Tibial nerve (tissue), 4 donors: ENCODE measurements around the gene PMIS2. TPM values are rescaled to one million over a fixed set of nuclear protein-coding genes. Genes with fewer than 3 reads are reported as not detected.

Source experiments
- DNase-seq, 2 donors: peaks; one replicate each; pipeline ENCODE4 v3.0.0-alpha.2; 2019; ENCODE audit warnings: low spot score in 2 of 2
- H3K27ac ChIP-seq, 4 donors: fragments of 200-600 bp; sonication (generic) in 3 of 4; one replicate each; pipeline ENCODE4 v1.5.1; 2017 to 2019; ENCODE audit warnings: mild to moderate bottlenecking in 1 of 4
- H3K27me3 ChIP-seq, 2 donors: fragments of 200-600 bp; sonication (generic) in 1 of 2; one replicate each; pipeline versions ENCODE4 v1.5.1 to v1.6.0; 2017 to 2019
- H3K36me3 ChIP-seq, 3 donors: fragments of 200-600 bp; sonication (generic); one replicate each; pipeline ENCODE4 v1.5.1; 2018 to 2019
- H3K4me1 ChIP-seq, 4 donors: fragments of 200-600 bp; sonication (generic) in 3 of 4; one replicate each; pipeline ENCODE4 v1.5.1; 2017 to 2019
- H3K4me3 ChIP-seq, 4 donors: fragments of 200-600 bp; sonication (generic) in 3 of 4; one replicate each; pipeline ENCODE4 v1.5.1; 2017 to 2019; ENCODE audit warnings: mild to moderate bottlenecking in 1 of 4, moderate library complexity in 1 of 4
- H3K9me3 ChIP-seq, 4 donors: fragments of 200-600 bp; sonication (generic) in 3 of 4; one replicate each; pipeline ENCODE4 v1.5.1; 2017 to 2019
- EP300 ChIP-seq, 2 donors: sonication (generic); formaldehyde crosslinking; IDR thresholded peaks; one replicate each; pipeline ENCODE4 v1.6.1; 2017; ENCODE audit warnings: antibody characterized with exemption in 2 of 2, mild to moderate bottlenecking in 1 of 2
- POLR2A ChIP-seq, 2 donors: fragments of 450-650 bp; IDR thresholded peaks; one replicate each; pipeline ENCODE4 v1.6.1; 2017; ENCODE audit warnings: antibody characterized with exemption in 2 of 2, mild to moderate bottlenecking in 2 of 2, moderate library complexity in 2 of 2
- WGBS, 2 donors: methylation state at CpG; one replicate each; pipeline ENCODE4 v1.1.5; 2018; 5-methylcytosine and 5-hydroxymethylcytosine counted together
- total RNA-seq, 4 donors: library from RNA; depleted of rRNA; stranded (reverse); fragments of >200 nt; gene quantifications; one replicate each; pipeline ENCODE4 v1.1.0, GENCODE V29; 2016
- TF ChIP-seq, protein P1 (sequence below), 5 experiments: fragments of 200-600 bp in 3 of 5; fragments of 450-650 bp in 2 of 5; sonication (generic) in 3 of 5; IDR thresholded peaks; one replicate each; pipeline ENCODE4 v1.5.1; 2016 to 2019; ENCODE audit warnings: antibody characterized with exemption in 5 of 5, mild to moderate bottlenecking in 3 of 5, moderate library complexity in 2 of 5

Gene PMIS2
- total RNA-seq, 4 donors from 2014 or later, result not detected

DNA sequence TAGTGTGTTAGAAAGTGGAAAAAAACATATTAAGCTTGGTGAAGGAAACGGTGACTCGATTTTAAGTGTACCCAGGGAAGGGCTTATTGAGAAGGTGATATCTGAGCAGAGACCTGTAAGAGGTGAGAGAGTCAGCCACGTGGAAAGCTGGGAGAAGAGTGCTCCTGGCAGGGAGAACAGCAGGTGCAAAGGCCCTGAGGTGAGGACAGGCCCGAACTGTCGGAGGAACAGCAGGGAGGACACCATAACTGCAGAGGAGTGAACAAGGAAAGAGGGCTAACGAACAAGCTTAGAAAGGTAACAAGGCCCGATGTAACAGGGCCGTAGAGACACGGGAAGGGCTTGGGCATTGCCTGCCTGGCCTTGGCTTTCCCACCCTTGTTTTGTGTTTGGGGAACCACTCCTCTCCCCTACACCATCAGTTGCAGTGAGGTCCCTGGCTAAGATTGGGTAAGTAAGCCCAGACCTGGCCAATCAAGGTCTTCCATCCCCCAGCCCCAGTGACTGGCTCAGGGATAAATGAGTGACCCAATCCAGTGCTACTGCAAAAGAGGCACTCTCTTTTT is 29.9 kb upstream of the PMIS2 start:
- TF ChIP-seq POLR2A (IDR thresholded peaks at IDR 0.05) (no peak), EP300 (IDR thresholded peaks at IDR 0.05) (no peak)
- TF ChIP-seq, protein P1, sequence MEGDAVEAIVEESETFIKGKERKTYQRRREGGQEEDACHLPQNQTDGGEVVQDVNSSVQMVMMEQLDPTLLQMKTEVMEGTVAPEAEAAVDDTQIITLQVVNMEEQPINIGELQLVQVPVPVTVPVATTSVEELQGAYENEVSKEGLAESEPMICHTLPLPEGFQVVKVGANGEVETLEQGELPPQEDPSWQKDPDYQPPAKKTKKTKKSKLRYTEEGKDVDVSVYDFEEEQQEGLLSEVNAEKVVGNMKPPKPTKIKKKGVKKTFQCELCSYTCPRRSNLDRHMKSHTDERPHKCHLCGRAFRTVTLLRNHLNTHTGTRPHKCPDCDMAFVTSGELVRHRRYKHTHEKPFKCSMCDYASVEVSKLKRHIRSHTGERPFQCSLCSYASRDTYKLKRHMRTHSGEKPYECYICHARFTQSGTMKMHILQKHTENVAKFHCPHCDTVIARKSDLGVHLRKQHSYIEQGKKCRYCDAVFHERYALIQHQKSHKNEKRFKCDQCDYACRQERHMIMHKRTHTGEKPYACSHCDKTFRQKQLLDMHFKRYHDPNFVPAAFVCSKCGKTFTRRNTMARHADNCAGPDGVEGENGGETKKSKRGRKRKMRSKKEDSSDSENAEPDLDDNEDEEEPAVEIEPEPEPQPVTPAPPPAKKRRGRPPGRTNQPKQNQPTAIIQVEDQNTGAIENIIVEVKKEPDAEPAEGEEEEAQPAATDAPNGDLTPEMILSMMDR (IDR thresholded peaks at IDR 0.05), result no peak
- no peak for DNase-seq
- WGBS, 2 donors, result 85 to 89% methylated on average over 9 of the region's 9 CpGs
- Histone ChIP-seq H3K27ac (no peak overlapping the region), H3K36me3 (peaks cover 0 to 6% (median 0%) of the 10 kb centered on the region in 3 donors), H3K4me3 (no peak overlapping the region), H3K9me3 (no peaks in the 10 kb centered on the region), H3K4me1 (peaks cover 0 to 15% (median 2%) of the 10 kb centered on the region in 4 donors), H3K27me3 (peaks cover 0 to 40% of the 10 kb centered on the region in 2 donors)

DNA sequence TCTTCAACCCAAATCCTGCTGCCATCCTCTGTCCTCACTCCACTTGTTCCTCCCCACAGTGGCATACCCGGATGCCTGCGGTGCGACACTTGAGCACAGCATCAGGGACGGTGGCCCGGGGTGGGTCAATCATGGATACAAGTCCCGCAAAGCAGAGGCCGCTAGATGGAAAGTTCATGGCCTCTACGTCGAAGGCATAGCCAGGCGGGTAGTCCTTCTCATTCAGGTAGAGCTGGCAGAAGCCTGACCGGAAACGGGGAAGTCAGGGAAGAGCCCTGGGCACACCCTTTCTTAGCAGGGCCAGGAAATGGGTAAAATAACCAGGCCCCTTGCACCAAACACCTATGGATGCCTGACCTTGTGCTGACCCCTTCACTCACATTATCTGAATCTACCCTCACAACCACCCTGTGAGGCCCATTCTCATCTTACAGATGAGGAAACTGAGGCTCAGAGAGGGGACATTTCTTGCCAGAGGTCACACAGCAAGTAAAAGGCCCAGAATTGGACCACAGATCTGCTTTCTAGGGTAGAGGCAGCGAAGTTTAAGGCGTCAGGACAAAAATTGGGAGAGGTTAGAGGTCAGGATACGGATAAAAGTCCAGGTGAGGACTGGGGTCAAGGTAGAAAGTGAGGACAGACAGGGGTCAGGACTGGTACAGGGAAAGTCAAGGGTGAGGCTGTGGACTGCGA is 29.0 kb upstream of the PMIS2 start:
- WGBS, 2 donors, result 85 to 87% methylated on average over 16 of the region's 16 CpGs
- Histone ChIP-seq H3K4me3 (no peak overlapping the region), H3K27me3 (peaks cover 0 to 49% of the 10 kb centered on the region in 2 donors), H3K4me1 (peaks cover 0 to 15% (median 2%) of the 10 kb centered on the region in 4 donors), H3K9me3 (no peaks in the 10 kb centered on the region), H3K27ac (no peak overlapping the region), H3K36me3 (no peaks in the 10 kb centered on the region)
- no peak for DNase-seq
- TF ChIP-seq, protein P1 (IDR thresholded peaks at IDR 0.05), result no peak
- TF ChIP-seq POLR2A (IDR thresholded peaks at IDR 0.05) (no peak), EP300 (IDR thresholded peaks at IDR 0.05) (no peak)

DNA sequence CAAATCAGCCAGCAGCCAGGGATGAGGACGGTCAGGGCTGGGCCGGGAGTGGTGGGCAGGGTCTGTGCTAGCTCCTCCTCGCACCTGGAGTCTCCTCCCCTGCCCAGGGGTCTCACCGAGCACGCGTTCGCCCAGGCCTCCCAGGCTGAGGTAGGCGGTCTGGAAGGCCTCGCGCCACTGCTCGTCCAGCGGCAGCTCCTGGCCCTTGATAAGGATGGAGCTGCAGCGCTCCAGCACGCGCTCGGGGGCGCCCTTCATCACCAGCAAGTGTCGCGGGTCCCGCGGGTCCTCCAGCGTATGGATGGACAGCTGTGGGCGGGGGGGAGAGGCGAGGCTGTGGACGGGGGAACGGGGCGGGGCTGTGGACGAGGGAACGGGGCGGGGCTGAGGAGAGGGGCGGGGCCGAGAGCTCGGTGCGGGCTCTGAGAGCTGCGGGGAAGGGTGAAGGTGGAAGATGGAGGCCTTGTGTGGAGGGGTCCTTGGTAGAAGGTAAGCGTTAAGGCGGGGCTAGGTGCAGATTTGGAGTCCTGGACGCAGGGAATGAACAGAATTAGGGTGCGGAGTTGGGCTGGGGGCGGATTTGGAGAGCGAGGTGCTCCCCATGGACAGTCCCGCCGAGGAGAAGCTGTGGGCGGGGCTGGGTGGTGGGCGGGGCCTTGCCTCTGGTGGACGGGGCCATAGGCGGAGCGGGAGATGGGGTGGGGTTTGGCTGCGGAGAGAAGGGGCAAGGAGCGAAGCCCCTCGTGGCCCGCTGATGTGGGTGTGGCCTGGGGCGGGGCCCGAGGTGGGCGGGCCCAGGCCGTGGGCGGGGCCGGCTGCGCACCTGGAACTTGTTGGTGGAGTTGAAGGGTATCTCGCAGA is 28.2 kb upstream of the PMIS2 start:
- Histone ChIP-seq H3K4me3 (peak overlapping the region in 2 of 4 donors; percentile 26 to 44), H3K27ac (no peak overlapping the region), H3K9me3 (no peaks in the 10 kb centered on the region), H3K4me1 (peaks cover 0 to 15% (median 2%) of the 10 kb centered on the region in 4 donors), H3K27me3 (peaks cover 0 to 53% of the 10 kb centered on the region in 2 donors), H3K36me3 (no peaks in the 10 kb centered on the region)
- no peak for TF ChIP-seq POLR2A (IDR thresholded peaks at IDR 0.05)
- TF ChIP-seq EP300 (IDR thresholded peaks at IDR 0.05), result no peak
- TF ChIP-seq, protein P1 (IDR thresholded peaks at IDR 0.05), result no peak
- DNase-seq, result no peak
- 4 to 5% methylated on average over 52 to 53 of the region's 60 CpGs for WGBS, 2 donors

DNA sequence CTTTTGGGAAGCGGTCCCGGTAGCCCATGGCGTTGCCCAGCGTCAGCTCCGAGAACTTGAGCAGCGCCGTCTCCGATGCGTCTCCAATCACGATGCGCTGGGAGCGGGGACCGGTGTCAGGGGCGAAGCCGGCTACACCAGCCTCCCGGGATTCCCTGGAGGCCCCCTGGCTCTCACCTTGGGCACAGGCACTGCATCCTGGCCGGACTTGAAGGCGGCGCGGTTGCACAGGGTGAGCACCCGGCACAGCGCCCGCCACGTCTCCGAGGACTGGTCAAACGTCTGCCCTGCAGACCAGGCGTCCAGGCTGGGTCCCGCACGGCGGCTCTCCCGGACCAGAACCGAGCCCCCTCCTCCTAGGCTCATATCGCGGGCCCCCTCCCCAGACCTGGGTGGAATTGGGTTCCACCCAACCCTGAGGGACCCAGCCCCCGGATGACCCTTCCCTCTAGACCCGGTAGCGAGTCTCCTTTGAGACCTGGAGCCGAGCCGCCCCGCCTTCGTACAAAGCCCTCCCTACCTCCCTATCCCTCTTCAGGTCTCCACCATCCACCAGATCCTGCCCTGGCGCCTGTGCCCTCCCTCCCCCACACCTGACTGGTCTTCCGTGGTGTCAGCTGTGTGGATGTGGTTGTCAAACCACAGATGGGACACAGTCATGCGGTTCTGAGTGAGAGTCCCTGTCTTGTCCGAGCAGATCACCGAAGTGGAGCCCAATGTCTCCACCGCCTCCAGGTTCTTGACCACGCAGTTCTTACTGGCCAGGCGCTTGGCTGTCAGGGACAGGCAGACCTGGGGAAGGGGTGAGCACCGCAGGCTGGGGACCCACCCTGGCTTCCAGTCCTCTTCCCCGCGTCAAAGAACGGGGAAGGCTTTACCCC is 27.3 kb upstream of the PMIS2 start:
- Histone ChIP-seq H3K9me3 (no peaks in the 10 kb centered on the region), H3K27me3 (peaks cover 0 to 60% of the 10 kb centered on the region in 2 donors), H3K4me3 (peak overlapping the region in 1 of 4 donors; percentile 44), H3K4me1 (peaks cover 0 to 15% (median 2%) of the 10 kb centered on the region in 4 donors), H3K36me3 (no peaks in the 10 kb centered on the region), H3K27ac (no peak overlapping the region)
- no peak for DNase-seq
- WGBS, 2 donors, result 49 to 50% methylated on average over 33 to 34 of the region's 53 CpGs
- TF ChIP-seq, protein P1 (IDR thresholded peaks at IDR 0.05), result no peak
- no peak for TF ChIP-seq POLR2A (IDR thresholded peaks at IDR 0.05)
- TF ChIP-seq EP300 (IDR thresholded peaks at IDR 0.05), result no peak
